Upper lobe of left lung (tissue), 4 donors: ENCODE results near the gene CDS2.

Experiments used
- POLR2A ChIP-seq, 4 donors: fragments of 450-650 bp; IDR thresholded peaks; one replicate each; pipeline ENCODE4 v1.5.1; 2016 to 2017; ENCODE audit warnings: antibody characterized with exemption in 4 of 4, mild to moderate bottlenecking in 2 of 4
- POLR2AphosphoS5 ChIP-seq, 2 donors: sonication (generic); formaldehyde crosslinking; IDR thresholded peaks; one replicate each; pipeline ENCODE4 v1.5.1; 2017; ENCODE audit warnings: antibody characterized with exemption in 2 of 2
- TF ChIP-seq, protein P1 (sequence below), 6 experiments: fragments of 450-650 bp in 4 of 6; fragments of 200-600 bp in 2 of 6; sonication (generic) in 2 of 6; IDR thresholded peaks; one replicate each; pipeline ENCODE4 v1.5.1; 2016 to 2019; ENCODE audit warnings: antibody characterized with exemption in 6 of 6

GRCh38 chr20:5189917-5190316 lies 63.1 kb downstream of the CDS2 start:
- TF ChIP-seq POLR2A (IDR thresholded peaks at IDR 0.05), result no peak
- TF ChIP-seq, protein P1, sequence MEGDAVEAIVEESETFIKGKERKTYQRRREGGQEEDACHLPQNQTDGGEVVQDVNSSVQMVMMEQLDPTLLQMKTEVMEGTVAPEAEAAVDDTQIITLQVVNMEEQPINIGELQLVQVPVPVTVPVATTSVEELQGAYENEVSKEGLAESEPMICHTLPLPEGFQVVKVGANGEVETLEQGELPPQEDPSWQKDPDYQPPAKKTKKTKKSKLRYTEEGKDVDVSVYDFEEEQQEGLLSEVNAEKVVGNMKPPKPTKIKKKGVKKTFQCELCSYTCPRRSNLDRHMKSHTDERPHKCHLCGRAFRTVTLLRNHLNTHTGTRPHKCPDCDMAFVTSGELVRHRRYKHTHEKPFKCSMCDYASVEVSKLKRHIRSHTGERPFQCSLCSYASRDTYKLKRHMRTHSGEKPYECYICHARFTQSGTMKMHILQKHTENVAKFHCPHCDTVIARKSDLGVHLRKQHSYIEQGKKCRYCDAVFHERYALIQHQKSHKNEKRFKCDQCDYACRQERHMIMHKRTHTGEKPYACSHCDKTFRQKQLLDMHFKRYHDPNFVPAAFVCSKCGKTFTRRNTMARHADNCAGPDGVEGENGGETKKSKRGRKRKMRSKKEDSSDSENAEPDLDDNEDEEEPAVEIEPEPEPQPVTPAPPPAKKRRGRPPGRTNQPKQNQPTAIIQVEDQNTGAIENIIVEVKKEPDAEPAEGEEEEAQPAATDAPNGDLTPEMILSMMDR (IDR thresholded peaks at IDR 0.05), result no peak
- TF ChIP-seq POLR2AphosphoS5 (IDR thresholded peaks at IDR 0.05), result no peak
